Left ventricle myocardium inferior (tissue), 1 donor: ENCODE data around the gene FILIP1. TPM values are rescaled to one million over a fixed set of nuclear protein-coding genes. Genes with fewer than 3 reads are reported as not detected.

Experiments
- DNase-seq: peaks from one replicate; pipeline ENCODE4 v3.0.0-alpha.2; 2020
- H3K27ac ChIP-seq: fragments of 200-600 bp; replicated peaks from 2 replicates; pipeline ENCODE4 v1.8.0; 2021
- H3K27me3 ChIP-seq: fragments of 200-600 bp; 2 replicates; pipeline ENCODE4 v1.8.0; 2021; ENCODE audit warnings: low read depth
- H3K36me3 ChIP-seq: fragments of 200-600 bp; 2 replicates; pipeline ENCODE4 v1.8.0; 2021
- H3K4me1 ChIP-seq: fragments of 200-600 bp; 2 replicates; pipeline ENCODE4 v1.8.0; 2021
- H3K4me3 ChIP-seq: fragments of 200-600 bp; 2 replicates; pipeline ENCODE4 v1.8.0; 2021; ENCODE audit warnings: mild to moderate bottlenecking, moderate library complexity
- H3K9me3 ChIP-seq: fragments of 200-600 bp; replicated peaks from 2 replicates; pipeline ENCODE4 v1.8.0; 2021
- intact Hi-C: fragments of 100-400 bp; cut with micrococcal nuclease; formaldehyde crosslinking; loops from one replicate; pipeline ENCODE4 v1.11.0; 2022
- total RNA-seq: library from RNA; stranded (reverse); fragmentation: NEBNext Ultra II Directional; extraction: Animal tissue kit (Norgen Biotek cat#: 25700); gene quantifications from one replicate; pipeline ENCODE4 v1.2.1, GENCODE V29; 2021
- TF ChIP-seq, protein P1 (sequence below): fragments of 200-600 bp; IDR thresholded peaks from 2 replicates; pipeline ENCODE4 v1.8.0; 2021; ENCODE audit warnings: antibody characterized with exemption, mild to moderate bottlenecking, borderline replicate concordance
- donor health status: DM: no; HTN: yes; CAD: no; lungs with severe emphysema.

The FILIP1 gene
- total RNA-seq, 1 donor from 2014 or later: 173 TPM

DNA sequence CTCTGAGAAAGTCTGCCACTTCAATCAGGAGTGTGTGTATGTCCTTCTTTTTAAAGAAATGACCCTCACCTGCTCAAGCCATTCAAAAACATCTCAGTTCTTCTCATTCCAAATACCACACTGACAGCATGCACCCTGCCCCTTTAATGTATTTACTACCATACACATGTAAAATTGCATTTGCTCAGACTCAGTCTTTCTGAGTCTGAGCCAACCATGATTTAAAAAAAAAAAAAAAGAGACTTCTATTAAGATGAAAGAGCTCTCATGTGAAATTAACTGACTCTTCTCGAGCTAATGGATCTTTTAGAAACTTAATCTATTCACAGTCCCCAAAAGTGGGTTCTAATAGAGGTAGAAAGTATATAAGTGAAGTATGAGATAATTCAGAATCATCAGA, 1.4 kb upstream of the FILIP1 start:
- Histone ChIP-seq H3K9me3 (no peaks in the 10 kb centered on the region), H3K27me3 (no peaks in the 10 kb centered on the region), H3K4me3 (peak overlapping the region; percentile 71), H3K4me1 (peaks cover 64% of the 10 kb centered on the region), H3K27ac (peak overlapping the region; percentile 93), H3K36me3 (no peaks in the 10 kb centered on the region)
- TF ChIP-seq, protein P1, sequence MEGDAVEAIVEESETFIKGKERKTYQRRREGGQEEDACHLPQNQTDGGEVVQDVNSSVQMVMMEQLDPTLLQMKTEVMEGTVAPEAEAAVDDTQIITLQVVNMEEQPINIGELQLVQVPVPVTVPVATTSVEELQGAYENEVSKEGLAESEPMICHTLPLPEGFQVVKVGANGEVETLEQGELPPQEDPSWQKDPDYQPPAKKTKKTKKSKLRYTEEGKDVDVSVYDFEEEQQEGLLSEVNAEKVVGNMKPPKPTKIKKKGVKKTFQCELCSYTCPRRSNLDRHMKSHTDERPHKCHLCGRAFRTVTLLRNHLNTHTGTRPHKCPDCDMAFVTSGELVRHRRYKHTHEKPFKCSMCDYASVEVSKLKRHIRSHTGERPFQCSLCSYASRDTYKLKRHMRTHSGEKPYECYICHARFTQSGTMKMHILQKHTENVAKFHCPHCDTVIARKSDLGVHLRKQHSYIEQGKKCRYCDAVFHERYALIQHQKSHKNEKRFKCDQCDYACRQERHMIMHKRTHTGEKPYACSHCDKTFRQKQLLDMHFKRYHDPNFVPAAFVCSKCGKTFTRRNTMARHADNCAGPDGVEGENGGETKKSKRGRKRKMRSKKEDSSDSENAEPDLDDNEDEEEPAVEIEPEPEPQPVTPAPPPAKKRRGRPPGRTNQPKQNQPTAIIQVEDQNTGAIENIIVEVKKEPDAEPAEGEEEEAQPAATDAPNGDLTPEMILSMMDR: no peak
- intact Hi-C loops: loop anchor here (10.0 kb wide), 1 partner anchor 70 kb away; no protein-coding TSS in a partner anchor
- no peak for DNase-seq

DNA sequence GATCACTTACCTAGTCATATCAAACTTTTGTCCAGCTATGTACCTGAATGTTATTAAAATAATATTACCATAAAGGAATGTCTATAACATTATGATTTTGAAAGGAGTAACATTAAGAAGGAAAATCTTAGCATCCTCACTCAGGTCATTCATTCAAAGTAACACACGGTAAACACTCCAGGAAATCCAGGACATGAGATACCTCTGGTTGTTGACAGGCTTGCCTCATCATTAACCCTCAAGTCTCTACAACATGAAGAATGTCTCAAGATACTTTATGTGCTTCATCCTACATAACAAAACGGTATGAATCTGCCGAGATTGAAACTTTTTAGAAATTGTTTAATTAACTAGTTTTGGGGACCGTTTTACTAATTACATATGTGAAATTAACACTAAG, 690 bp upstream of the FILIP1 start:
- Histone ChIP-seq H3K27ac (peak overlapping the region; percentile 93), H3K9me3 (no peaks in the 10 kb centered on the region), H3K36me3 (no peaks in the 10 kb centered on the region), H3K4me1 (peaks cover 72% of the 10 kb centered on the region), H3K27me3 (no peaks in the 10 kb centered on the region), H3K4me3 (peak overlapping the region; percentile 71)
- no peak for DNase-seq
- intact Hi-C loops: loop anchor here (10.0 kb wide), 1 partner anchor 69 kb away; no protein-coding TSS in a partner anchor
- TF ChIP-seq, protein P1: no peak

DNA sequence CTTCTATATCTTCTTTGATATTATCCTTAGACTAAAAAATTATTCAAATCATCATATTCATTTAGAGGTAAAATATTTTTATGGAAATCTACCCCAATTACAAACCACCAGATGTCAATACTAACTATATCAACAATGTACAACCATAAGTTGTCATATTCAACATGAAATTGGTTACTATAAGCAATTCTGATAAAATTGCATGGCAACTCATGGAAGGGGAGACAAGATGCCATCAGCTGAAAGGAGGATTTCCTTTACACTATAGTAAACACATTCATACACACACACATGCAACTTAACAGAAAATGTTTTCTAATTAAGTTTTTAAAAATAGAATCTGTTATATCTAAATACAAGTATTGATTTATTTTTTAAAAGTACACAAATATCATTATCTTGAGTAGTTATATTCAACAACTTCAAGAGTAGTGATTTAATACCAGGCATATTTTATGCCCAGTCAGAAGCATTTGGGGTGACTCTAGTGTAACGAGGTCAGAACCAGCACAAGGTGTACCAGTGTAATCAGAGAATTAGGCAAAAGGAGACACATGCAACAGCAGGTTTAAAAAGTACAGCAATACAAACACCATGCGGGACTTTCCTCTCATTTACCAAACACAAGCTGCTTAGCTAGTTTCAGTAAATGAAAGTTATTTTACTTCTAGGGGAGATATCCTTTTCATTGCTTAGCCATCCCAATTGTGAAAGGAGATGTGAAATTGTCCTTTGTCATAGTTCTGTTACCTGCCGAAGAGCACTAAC, 1.0 kb downstream of the FILIP1 start:
- Histone ChIP-seq H3K4me1 (peaks cover 73% of the 10 kb centered on the region), H3K9me3 (no peaks in the 10 kb centered on the region), H3K27me3 (no peaks in the 10 kb centered on the region), H3K36me3 (no peaks in the 10 kb centered on the region), H3K4me3 (peak overlapping the region; percentile 71), H3K27ac (peak overlapping the region; percentile 93)
- TF ChIP-seq, protein P1: no peak
- DNase-seq: no peak
- intact Hi-C loops: loop anchor here (10.0 kb wide), 1 partner anchor 68 kb away; no protein-coding TSS in a partner anchor

DNA sequence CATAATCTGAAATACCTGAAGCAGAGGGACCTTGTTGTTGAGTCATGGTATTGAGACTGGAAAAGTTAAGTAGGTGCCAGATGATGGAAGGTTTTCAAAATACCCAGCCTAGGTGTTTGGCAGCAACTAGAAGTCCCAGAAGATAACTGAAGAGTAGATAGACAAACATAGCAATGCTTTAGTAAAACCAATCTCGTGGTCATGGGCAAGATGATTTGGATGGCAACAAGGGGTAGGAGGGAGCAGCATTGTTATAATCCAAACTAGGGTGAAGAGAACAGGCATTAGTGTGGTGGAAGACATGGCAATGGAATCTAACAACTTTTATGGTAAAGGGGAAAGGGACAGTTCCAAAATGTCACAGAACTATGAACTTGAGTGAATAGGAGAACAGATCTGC, 2.3 kb downstream of the FILIP1 start:
- H3K4me1 ChIP-seq: peaks cover 76% of the 10 kb centered on the region
- intact Hi-C loops: loop anchor here (10.0 kb wide), 1 partner anchor 66 kb away; no protein-coding TSS in a partner anchor

DNA sequence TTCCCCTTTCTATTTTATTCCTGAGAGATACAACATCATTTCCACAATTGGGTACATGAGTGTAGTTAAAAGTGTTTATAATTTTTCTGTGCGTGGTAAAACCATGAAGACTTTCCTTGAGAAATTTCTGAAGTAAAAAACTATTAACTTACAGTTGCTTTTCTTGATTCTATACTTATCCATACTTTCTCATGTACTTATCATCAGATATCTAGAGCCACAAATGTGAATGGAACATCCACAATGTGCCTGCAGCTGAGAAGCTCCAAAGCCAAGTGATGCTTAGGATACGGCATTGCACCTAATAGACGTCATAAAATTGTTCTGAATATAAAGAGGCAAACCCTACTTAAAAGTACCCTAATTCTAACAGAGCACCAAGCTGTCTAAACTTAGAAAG, 2.9 kb downstream of the FILIP1 start:
- H3K9me3 ChIP-seq: no peaks in the 10 kb centered on the region
- peak overlapping the region; percentile 71 for H3K4me3 ChIP-seq
- DNase-seq: no peak
- H3K4me1 ChIP-seq: peaks cover 75% of the 10 kb centered on the region
- H3K27ac ChIP-seq: peak overlapping the region; percentile 93
- no peaks in the 10 kb centered on the region for H3K36me3 ChIP-seq
- intact Hi-C loops: loop anchor here (10.0 kb wide), 1 partner anchor 66 kb away; no protein-coding TSS in a partner anchor
- H3K27me3 ChIP-seq: no peaks in the 10 kb centered on the region
- TF ChIP-seq, protein P1: no peak

More for the DNA sequence above, 2.3 kb downstream of the FILIP1 start:
- H3K27ac ChIP-seq: peak overlapping the region; percentile 93
- TF ChIP-seq, protein P1: no peak
- DNase-seq: no peak
- peak overlapping the region; percentile 71 for H3K4me3 ChIP-seq
- H3K27me3 ChIP-seq: no peaks in the 10 kb centered on the region
- no peaks in the 10 kb centered on the region for H3K36me3 ChIP-seq
- no peaks in the 10 kb centered on the region for H3K9me3 ChIP-seq
